SK-N-SH treated with all-trans-retinoic acid at 6 μM for 48 hours (cell line): ENCODE data around the gene STX19.

Source experiments
- ATAC-seq: fragments of 200-7000 bp; cut with Tn5 transposase; 3 replicates; pipeline ENCODE4 v1.9.1; 2020; ENCODE audit warnings: mild to moderate bottlenecking, moderate library complexity
- ARNTL ChIP-seq: fragments of 450-650 bp; formaldehyde crosslinking; IDR thresholded peaks from 2 replicates; pipeline ENCODE4 v1.5.0; 2020; ENCODE audit warnings: low read depth, mild to moderate bottlenecking, moderate library complexity, borderline replicate concordance
- CREB5 ChIP-seq: fragments of 250-450 bp; sonication (Bioruptor Pico); IDR thresholded peaks from 2 replicates; pipeline ENCODE4 v1.5.1; 2020; ENCODE audit warnings: low read depth, mild to moderate bottlenecking, moderate library complexity
- CSDC2 ChIP-seq: fragments of 250-450 bp; sonication (Bioruptor Pico); IDR thresholded peaks from 2 replicates; pipeline ENCODE4 v1.5.0; 2020; ENCODE audit warnings: mild to moderate bottlenecking, moderate library complexity
- CSRNP3 ChIP-seq: fragments of 250-450 bp; sonication (Bioruptor Pico); IDR thresholded peaks from 2 replicates; pipeline ENCODE4 v1.5.1; 2021; ENCODE audit warnings: mild to moderate bottlenecking, moderate library complexity
- ESRRG ChIP-seq: fragments of 250-450 bp; sonication (Bioruptor Pico); IDR thresholded peaks from 2 replicates; pipeline ENCODE4 v1.6.1; 2021; ENCODE audit warnings: mild to moderate bottlenecking
- GLIS3 ChIP-seq: fragments of 250-450 bp; sonication (Bioruptor Pico); IDR thresholded peaks from 2 replicates; pipeline ENCODE4 v1.5.0; 2020; ENCODE audit warnings: mild to moderate bottlenecking, moderate library complexity
- ISL1 ChIP-seq: fragments of 250-450 bp; sonication (Bioruptor Pico); IDR thresholded peaks from 2 replicates; pipeline ENCODE4 v2.1.2; 2022; ENCODE audit warnings: mild to moderate bottlenecking, moderate library complexity
- OSR1 ChIP-seq: fragments of 250-450 bp; sonication (Bioruptor Pico); IDR thresholded peaks from 2 replicates; pipeline ENCODE4 v1.8.0; 2022; ENCODE audit warnings: moderate library complexity, mild to moderate bottlenecking, inconsistent platforms
- PATZ1 ChIP-seq: fragments of 250-450 bp; sonication (Bioruptor Pico); IDR thresholded peaks from 2 replicates; pipeline ENCODE4 v1.8.0; 2020; ENCODE audit warnings: mild to moderate bottlenecking, moderate library complexity, borderline replicate concordance
- PPARA ChIP-seq: fragments of 250-450 bp; sonication (Bioruptor Pico); IDR thresholded peaks from 2 replicates; pipeline ENCODE4 v1.5.0; 2020; ENCODE audit warnings: mild to moderate bottlenecking, borderline replicate concordance
- RARB ChIP-seq: fragments of 250-450 bp; sonication (Bioruptor Pico); IDR thresholded peaks from 2 replicates; pipeline ENCODE4 v1.8.0; 2021; ENCODE audit warnings: mild to moderate bottlenecking, moderate library complexity
- SNAI2 ChIP-seq: fragments of 250-450 bp; sonication (Bioruptor Pico); IDR thresholded peaks from 2 replicates; pipeline ENCODE4 v1.5.0; 2020; ENCODE audit warnings: mild to moderate bottlenecking, moderate library complexity
- TCF4 ChIP-seq: fragments of 250-450 bp; sonication (Bioruptor Pico); IDR thresholded peaks from 2 replicates; pipeline ENCODE4 v1.8.0; 2021; ENCODE audit warnings: mild to moderate bottlenecking, moderate library complexity, borderline replicate concordance
- TOX ChIP-seq: fragments of 250-450 bp; sonication (Bioruptor Pico); IDR thresholded peaks from 2 replicates; pipeline ENCODE4 v1.8.0; 2021; ENCODE audit warnings: mild to moderate bottlenecking, moderate library complexity, borderline replicate concordance
- TSHZ2 ChIP-seq: fragments of 250-450 bp; sonication (Bioruptor Pico); IDR thresholded peaks from 2 replicates; pipeline ENCODE4 v1.5.0; 2020; ENCODE audit warnings: mild to moderate bottlenecking, moderate library complexity
- ZC3H10 ChIP-seq: fragments of 250-450 bp; sonication (Bioruptor Pico); IDR thresholded peaks from 2 replicates; pipeline ENCODE4 v1.5.1; 2021; ENCODE audit warnings: mild to moderate bottlenecking, moderate library complexity
- ZFP3 ChIP-seq: fragments of 250-450 bp; sonication (Bioruptor Pico); IDR thresholded peaks from 2 replicates; pipeline ENCODE4 v1.5.0; 2020; ENCODE audit warnings: mild to moderate bottlenecking, moderate library complexity
- ZNF565 ChIP-seq: fragments of 450-650 bp; formaldehyde crosslinking; conservative IDR thresholded peaks from 2 replicates; pipeline ENCODE4 v1.5.0; 2020; ENCODE audit warnings: low read depth, mild to moderate bottlenecking, moderate library complexity
- ZNF70 ChIP-seq: fragments of 450-650 bp; formaldehyde crosslinking; IDR thresholded peaks from 2 replicates; pipeline ENCODE4 v1.5.0; 2020; ENCODE audit warnings: mild to moderate bottlenecking, moderate library complexity
- ZNF8 ChIP-seq: fragments of 450-650 bp; formaldehyde crosslinking; IDR thresholded peaks from 2 replicates; pipeline ENCODE4 v1.5.0; 2020; ENCODE audit warnings: mild to moderate bottlenecking, moderate library complexity

The STX19 gene

GRCh38 chr3:94028093-94028837, at the start of gene STX19:
Gene STX19 (minus strand): TSS chr3:94028597. CDS start chr3:94015269, 13,328 bp downstream.
- TF ChIP-seq ZNF70 (CRISPR knock-in tag), result no peak
- TF ChIP-seq TOX (CRISPR knock-in tag), result no peak
- no peak for TF ChIP-seq CREB5
- no peak for TF ChIP-seq PATZ1
- no peak for TF ChIP-seq PPARA (CRISPR knock-in tag)
- no peak for TF ChIP-seq OSR1
- TF ChIP-seq ZNF8 (CRISPR knock-in tag), result no peak
- no peak for TF ChIP-seq ZNF565 (CRISPR knock-in tag)
- TF ChIP-seq RARB (CRISPR knock-in tag), result no peak
- no peak for TF ChIP-seq CSRNP3 (CRISPR knock-in tag)
- TF ChIP-seq ISL1, result no peak
- no peak for TF ChIP-seq TCF4 (CRISPR knock-in tag)
- TF ChIP-seq GLIS3 (CRISPR knock-in tag), result no peak
- no peak for TF ChIP-seq ZFP3 (CRISPR knock-in tag)
- TF ChIP-seq ARNTL (CRISPR knock-in tag), result no peak
- TF ChIP-seq ZC3H10 (CRISPR knock-in tag), result no peak
- no peak for ATAC-seq

- no peak for TF ChIP-seq CREB5
- TF ChIP-seq PPARA (CRISPR knock-in tag), result no peak
- TF ChIP-seq GLIS3 (CRISPR knock-in tag), result no peak
- no peak for TF ChIP-seq RARB (CRISPR knock-in tag)
- TF ChIP-seq ESRRG (CRISPR knock-in tag), result no peak
- TF ChIP-seq CSDC2 (CRISPR knock-in tag), result no peak
- TF ChIP-seq ARNTL (CRISPR knock-in tag), result no peak
- no peak for TF ChIP-seq SNAI2
- peak; percentile 49; the same call in 2 of the 3 replicates for ATAC-seq
Measured at GRCh38 chr3:94076055-94076454, 47.7 kb upstream of the STX19 start.

GRCh38 chr3:94071713-94072284, 43.4 kb upstream of the STX19 start:
- no peak for ATAC-seq
- TF ChIP-seq CREB5 (no peak), CSDC2 (CRISPR knock-in tag) (no peak), ARNTL (CRISPR knock-in tag) (no peak), ZNF565 (CRISPR knock-in tag) (no peak), TOX (CRISPR knock-in tag) (no peak), ISL1 (no peak), CSRNP3 (CRISPR knock-in tag) (no peak), PPARA (CRISPR knock-in tag) (no peak), ESRRG (CRISPR knock-in tag) (no peak), PATZ1 (no peak), TCF4 (CRISPR knock-in tag) (no peak), ZC3H10 (CRISPR knock-in tag) (no peak), ZNF70 (CRISPR knock-in tag) (no peak), TSHZ2 (no peak)
